GM12878 (cell line): ENCODE data around the gene FGD4. TPM values are rescaled to one million over a fixed set of nuclear protein-coding genes. Genes with fewer than 3 reads are reported as not detected.

Experiments used
- ATAC-seq: fragments of 200-7000 bp; cut with Tn5 transposase; 3 replicates; pipeline ENCODE4 v1.9.1; 2020; ENCODE audit warnings: mild to moderate bottlenecking, moderate library complexity
- BruUV-seq: library from RNA; stranded (reverse); fragments of 400-500 nt; replicated peaks from 2 replicates; lab custom pipeline; 2021; lab: Mats Ljungman, UMichigan
- CTCF ChIA-PET: fragments of 300-600 bp; sonication (Branson Sonifier 250); formaldehyde crosslinking; extraction: SDS; loops from one replicate; lab custom pipeline; 2021; ENCODE audit warnings: inconsistent platforms; lab: Yijun Ruan, JAX
- POLR2A ChIA-PET: fragments of 350-600 bp; formaldehyde crosslinking; extraction: SDS; loops from one replicate; lab custom pipeline; 2021; ENCODE audit warnings: inconsistent platforms; lab: Charles Lee
- RAD21 ChIA-PET: fragments of 300-600 bp; sonication (Branson Sonifier 250); formaldehyde crosslinking; loops from one replicate; lab custom pipeline; 2023; ENCODE audit warnings: antibody characterized with exemption; ENCODE audit not compliant: unreplicated experiment; lab: Charles Lee
- SMC1A ChIA-PET: fragments of 300-600 bp; sonication (Branson Sonifier 250); formaldehyde crosslinking; loops from one replicate; lab custom pipeline; 2023; ENCODE audit not compliant: unreplicated experiment, uncharacterized antibody; lab: Charles Lee
- DNase-seq: peaks from one replicate; pipeline ENCODE4 v3.0.0-alpha.2; 2011; ENCODE audit warnings: low read depth, low spot score
- FAIRE-seq: peaks from 3 replicates; lab custom pipeline; 2011; peaks lifted over from hg19 to GRCh38; lab: Jason Lieb, UNC
- H2AFZ ChIP-seq: 2 replicates; pipeline ENCODE4 v1.6.0; 2011; ENCODE audit warnings: low read depth, low read length, control low read depth; ENCODE audit not compliant: control insufficient read depth
- H3K27ac ChIP-seq: 2 replicates; pipeline ENCODE4 v1.5.1; 2011; ENCODE audit warnings: control low read depth; ENCODE audit not compliant: control insufficient read depth, insufficient read depth
- H3K27me3 ChIP-seq, 2 experiments: replicated peaks in 1 of 2; 2 replicates each; pipeline versions ENCODE4 v1.6.0 to v1.6.1; 2011; ENCODE audit warnings: low read length in 1 of 2; ENCODE audit not compliant: control insufficient read depth in 2 of 2, insufficient read depth in 2 of 2
- H3K36me3 ChIP-seq, 2 experiments: 2 replicates each; pipeline ENCODE4 v1.5.1; 2011; ENCODE audit warnings: low read length in 1 of 2; ENCODE audit not compliant: control insufficient read depth in 2 of 2, insufficient read depth in 2 of 2
- H3K4me1 ChIP-seq: 2 replicates; pipeline ENCODE4 v1.6.1; 2011; ENCODE audit warnings: mild to moderate bottlenecking, low read length, moderate library complexity, mixed read lengths; ENCODE audit not compliant: control insufficient read depth, insufficient read depth
- H3K4me2 ChIP-seq: 2 replicates; pipeline ENCODE4 v1.6.0; 2011; ENCODE audit warnings: control low read depth; ENCODE audit not compliant: control insufficient read depth, insufficient read depth
- H3K4me3 ChIP-seq: fragments of 200-600 bp; sonication (generic); 2 replicates; pipeline ENCODE4 v1.5.1; 2016
- H3K79me2 ChIP-seq: 2 replicates; pipeline ENCODE4 v1.6.0; 2011; ENCODE audit warnings: low read length; ENCODE audit not compliant: control insufficient read depth, insufficient read depth
- H3K9ac ChIP-seq: 2 replicates; pipeline ENCODE4 v1.8.0; 2011; ENCODE audit warnings: low read length, control low read depth, mixed read lengths; ENCODE audit not compliant: control insufficient read depth, insufficient read depth
- H3K9me3 ChIP-seq: replicated peaks from 3 replicates; pipeline ENCODE4 v1.5.1; 2011; ENCODE audit warnings: mild to moderate bottlenecking, low read length; ENCODE audit not compliant: control insufficient read depth, insufficient read depth
- H4K20me1 ChIP-seq: 2 replicates; pipeline ENCODE4 v1.6.0; 2011; ENCODE audit not compliant: control insufficient read depth, insufficient read depth
- ASH2L ChIP-seq: fragments of 300-600, 200-600 bp; sonication (generic); IDR thresholded peaks from 2 replicates; pipeline ENCODE4 v1.6.1; 2017; ENCODE audit warnings: low read depth, mild to moderate bottlenecking, borderline replicate concordance
- BMI1 ChIP-seq: fragments of 450-650 bp; IDR thresholded peaks from 2 replicates; pipeline ENCODE4 v1.6.1; 2016; ENCODE audit warnings: mild to moderate bottlenecking, moderate library complexity, borderline replicate concordance
- CBX5 ChIP-seq: sonication (generic); IDR thresholded peaks from 2 replicates; pipeline ENCODE4 v1.6.1; 2016; ENCODE audit warnings: low read depth, moderate library complexity, mild to moderate bottlenecking, inconsistent platforms
- CEBPZ ChIP-seq: fragments of 150-350 bp; IDR thresholded peaks from 2 replicates; pipeline ENCODE4 v1.6.1; 2016; ENCODE audit warnings: low read depth, low read length
- CHD1 ChIP-seq: IDR thresholded peaks from 2 replicates; pipeline ENCODE4 v1.6.1; 2012; ENCODE audit warnings: low read depth, low read length, improper control_type of control experiment
- HDAC6 ChIP-seq: fragments of 200-600 bp; sonication (generic); IDR thresholded peaks from one replicate; pipeline ENCODE4 v1.8.0; 2017; ENCODE audit warnings: antibody characterized with exemption; ENCODE audit not compliant: unreplicated experiment
- HDGF ChIP-seq: fragments of 450-650 bp; IDR thresholded peaks from 2 replicates; pipeline ENCODE4 v1.6.1; 2016; ENCODE audit warnings: antibody characterized with exemption
- STAT3 ChIP-seq: IDR thresholded peaks from 2 replicates; pipeline ENCODE4 v1.6.1; 2011; ENCODE audit warnings: low read depth, low read length, improper control_type of control experiment
- ZNF217 ChIP-seq: fragments of 450-650 bp; IDR thresholded peaks from 2 replicates; pipeline ENCODE4 v1.6.1; 2017; ENCODE audit warnings: antibody characterized with exemption, mild to moderate bottlenecking
- WGBS: methylation state at CpG from one replicate; pipeline ENCODE4 v1.1.6; 2016; ENCODE audit warnings: low lambda C conversion rate; ENCODE audit not compliant: insufficient replicate concordance, insufficient coverage; ENCODE audit errors: missing lambda C conversion rate; 5-methylcytosine and 5-hydroxymethylcytosine counted together
- in situ Hi-C: fragments of 300-500 bp; cut with MboI; formaldehyde crosslinking; loops from 9 replicates; pipeline ENCODE4 v1.14.3; 2018; ENCODE audit warnings: mixed read lengths
- intact Hi-C: fragments of 100-400 bp; cut with micrococcal nuclease; formaldehyde crosslinking; loops from one replicate; pipeline ENCODE4 v1.14.2; 2022; ENCODE audit not compliant: unreplicated experiment
- polyA plus RNA-seq, 11 experiments: library from polyadenylated mRNA; depleted of rRNA in 4 of 11; unstranded in 6 of 11; stranded (reverse) in 5 of 11; fragments of >200 nt; fragmentation: Nextera tagmentation in 4 of 11; fragmentation: Illumina TruSeq in 1 of 11; extraction: Ambion mirVana in 4 of 11; extraction: Trizol in 1 of 11; gene quantifications; 1 replicate in 1 of 11; 2 replicates in 10 of 11; pipeline versions ENCODE4 v1.2.1 to v1.2.3, GENCODE V29; 2011 to 2016; ENCODE audit warnings: inconsistent platforms in 2 of 11, missing spikeins in 2 of 11, low read depth in 1 of 11
- total RNA-seq, 4 experiments: library from RNA; depleted of rRNA in 3 of 4; stranded (reverse); fragments of >200 nt in 3 of 4; fragmentation: Illumina TruSeq in 1 of 4; extraction: Trizol in 1 of 4; gene quantifications; 2 replicates each; pipeline versions ENCODE4 v1.2.1 to v1.2.3, GENCODE V29; 2013 to 2021

FGD4 gene
- total and polyA plus RNA-seq, 10 of the 15 experiments (the other 5 are each of a cell fraction or from before 2014, with no cell fraction given), result 0.01 to 0.18 (median 0.08) TPM; not detected in 3

- in situ Hi-C loops (no loop called here), intact Hi-C loops (no loop called here)
- ChIA-PET POLR2A (no interaction called here), CTCF (interaction anchor here (1.4 kb wide), 1 partner anchor 107 kb away, joined by 4 read pairs; no protein-coding TSS in a partner anchor), SMC1A (interaction anchor here (1.0 kb wide), 1 partner anchor 11 kb away, joined by 3 read pairs; no protein-coding TSS in a partner anchor), RAD21 (interaction anchor here (0.6 kb wide), 1 partner anchor 190 kb away, joined by 3 read pairs; no protein-coding TSS in a partner anchor)
- Histone ChIP-seq H3K36me3 (no peaks in the 10 kb centered on the region), H3K9me3 (no peaks in the 10 kb centered on the region), H3K27ac (no peak overlapping the region), H3K79me2 (no peaks in the 10 kb centered on the region), H2AFZ (no peak overlapping the region), H3K9ac (no peak overlapping the region), H3K4me2 (no peak overlapping the region), H3K4me1 (no peaks in the 10 kb centered on the region), H4K20me1 (no peaks in the 10 kb centered on the region), H3K27me3 (no peaks in the 10 kb centered on the region), H3K4me3 (no peak overlapping the region)
- DNase-seq (no peak), FAIRE-seq (no peak), ATAC-seq (no peak)
- TF ChIP-seq HDGF (no peak), HDAC6 (no peak), CHD1 (no peak), STAT3 (no peak), CBX5 (no peak), ZNF217 (no peak), BMI1 (no peak), ASH2L (no peak), CEBPZ (no peak)
- 48% methylated on average over 3 of the region's 3 CpGs for WGBS
- BruUV-seq, result no TSS peak
These were observed 247.9 kb downstream of the FGD4 start for GRCh38 chr12:32647275-32647674.
